GM04503 (cell line): ENCODE data around the gene CDPF1.

Source experiments
- DNase-seq: peaks from one replicate; pipeline ENCODE4 v3.0.0-alpha.2; 2012; ENCODE audit warnings: low read depth

CDPF1 gene, protein sequence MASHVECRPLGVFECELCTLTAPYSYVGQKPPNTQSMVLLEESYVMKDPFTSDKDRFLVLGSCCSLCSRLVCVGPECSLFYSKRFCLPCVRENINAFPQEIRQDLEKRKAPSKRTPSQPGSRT

DNA sequence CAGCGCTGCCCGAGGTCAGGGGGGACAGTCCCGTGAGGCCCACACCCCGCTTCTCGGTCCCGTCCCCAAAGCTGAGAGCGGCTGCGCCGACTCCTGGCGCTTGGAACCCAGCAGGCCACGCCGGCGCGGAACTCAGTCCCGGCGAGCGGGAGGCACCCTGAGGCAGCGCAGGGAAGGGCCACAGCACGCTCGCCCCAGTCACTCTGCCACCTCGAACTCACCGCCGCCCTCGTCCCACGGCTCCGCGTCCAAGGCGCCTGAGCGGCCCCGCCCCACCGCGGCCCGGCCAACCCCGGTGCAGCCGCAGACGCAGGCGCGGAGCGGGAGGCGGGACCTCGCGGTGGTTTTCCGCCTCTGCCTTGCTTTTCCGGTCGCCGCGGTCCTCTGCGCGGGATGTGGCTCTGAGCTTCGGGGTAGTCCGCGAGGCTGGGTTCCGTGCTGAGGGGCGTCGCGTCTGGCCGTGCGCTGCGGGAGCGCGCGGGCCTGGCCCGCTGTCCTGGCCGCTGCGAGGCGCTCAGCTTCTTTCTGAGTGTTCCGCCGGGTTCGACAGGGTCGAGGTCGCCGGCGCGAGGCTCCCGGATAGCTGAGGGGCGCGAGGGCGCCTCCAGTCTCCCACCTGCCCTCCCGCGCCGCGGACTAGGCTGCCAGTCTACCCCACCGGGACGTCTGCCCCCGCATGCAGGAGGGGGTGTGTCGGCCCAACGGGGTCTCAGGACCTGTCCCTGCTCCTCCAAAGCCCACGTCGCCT lies at the start of gene CDPF1:
Gene CDPF1, minus strand, starts transcription at position 259 of the 748 bp plus-strand sequence. CDS start 2,009 bp downstream, outside the sequence.
- DNase-seq, result peak; percentile 34

DNA sequence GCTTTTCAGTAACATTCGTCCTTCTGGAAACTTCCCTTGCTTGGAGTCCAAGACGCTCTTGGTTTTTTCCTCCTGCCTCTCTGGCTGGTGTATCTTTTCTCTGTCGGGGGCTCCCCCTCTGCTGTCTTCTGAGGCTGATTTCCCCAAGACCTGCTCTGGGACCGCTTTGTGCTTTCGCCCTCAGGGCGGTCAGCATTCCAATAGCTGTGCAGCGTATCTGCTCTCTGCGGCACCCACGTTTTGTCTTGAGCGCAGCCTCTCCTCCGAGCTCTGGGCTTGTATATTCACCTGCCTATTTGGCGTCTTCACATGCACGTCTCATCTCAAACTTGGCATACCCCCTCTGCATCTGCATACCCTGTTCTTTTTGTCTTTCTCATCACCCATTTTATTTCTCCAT lies 49.0 kb upstream of the CDPF1 start:
- DNase-seq, result no peak

DNA sequence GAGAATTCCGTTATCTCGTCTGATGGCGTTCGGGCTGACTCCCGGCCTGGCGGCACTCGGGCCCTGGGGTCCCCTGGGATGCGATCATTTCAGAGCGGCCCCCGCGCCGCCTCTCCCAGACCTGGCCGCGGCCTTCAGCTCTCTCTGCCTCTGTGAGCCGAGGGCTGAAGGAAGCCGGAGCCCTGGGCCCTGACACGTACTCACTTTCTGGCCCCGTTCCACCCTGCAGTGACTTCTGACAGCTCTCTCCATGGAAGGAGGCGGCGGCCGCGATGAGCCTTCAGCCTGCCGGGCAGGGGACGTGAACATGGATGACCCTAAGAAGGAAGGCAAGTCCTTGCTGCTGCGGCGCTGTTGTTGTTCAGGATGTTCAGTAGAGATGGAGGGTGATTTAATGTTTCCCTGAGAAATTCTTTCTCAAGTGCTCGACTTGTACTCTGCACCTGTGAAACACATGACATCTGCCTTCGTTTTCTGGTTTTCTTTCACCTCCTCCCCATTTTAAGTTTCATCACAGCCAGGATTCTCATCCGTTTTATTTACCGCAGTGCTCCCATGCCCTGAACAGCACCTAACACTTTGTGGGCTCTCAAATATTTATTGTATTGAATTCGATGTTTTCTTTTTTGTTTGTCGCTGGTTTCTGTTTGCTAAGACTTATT lies 47.2 kb upstream of the CDPF1 start:
- no peak for DNase-seq

DNA sequence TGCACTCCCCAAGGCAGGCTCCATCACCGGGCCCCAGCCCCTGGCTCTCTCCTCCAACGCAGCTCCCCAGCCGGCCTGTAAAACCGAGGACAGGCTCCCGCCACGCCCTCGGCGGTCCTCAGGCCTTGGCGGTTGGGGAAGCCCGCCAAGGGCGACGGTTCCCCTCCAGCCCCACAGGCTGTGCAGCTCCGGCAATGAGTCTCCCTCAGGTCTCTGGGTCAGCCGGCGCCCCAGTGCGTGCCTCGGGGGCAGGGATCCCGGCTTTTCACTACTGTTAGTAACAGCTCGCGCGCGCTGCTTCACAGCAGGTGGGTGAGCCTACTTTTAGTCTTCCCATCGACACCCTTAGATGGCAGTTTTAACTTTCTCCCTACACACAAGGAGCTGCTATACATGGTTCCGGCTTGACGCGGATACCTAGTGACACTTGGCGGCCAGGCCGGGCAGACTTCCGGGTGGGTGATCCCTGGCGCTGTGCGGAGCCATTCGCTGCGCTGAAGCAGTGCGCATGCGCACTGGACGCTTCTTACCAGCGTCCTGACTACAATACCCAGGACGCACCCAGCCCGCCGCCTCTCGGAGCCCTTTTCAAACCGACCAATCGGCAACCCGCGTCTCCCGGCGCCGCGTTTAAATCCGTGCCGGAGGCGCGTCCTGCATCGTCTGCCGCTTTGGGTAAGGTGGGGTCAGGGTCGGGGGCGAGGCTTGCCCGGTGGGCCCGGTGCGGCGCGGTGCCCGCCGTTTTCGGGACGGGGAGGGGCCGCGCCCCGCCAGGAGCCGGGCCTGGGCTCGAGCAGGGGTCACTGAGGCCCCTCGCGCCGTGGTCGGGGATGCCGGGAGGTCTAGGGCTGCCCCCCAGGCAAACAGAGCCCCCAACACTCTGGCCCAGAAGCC lies 46.4 kb upstream of the CDPF1 start, which contains the start of gene GTSE1:
Gene GTSE1, plus strand, starts transcription at position 614 of the 894 bp plus-strand sequence. CDS start 531 bp downstream, outside the sequence.
- DNase-seq, result peak; percentile 75

- DNase-seq, result no peak
Measured at GRCh38 chr22:46295277-46295971, 45.3 kb upstream of the CDPF1 start.

GRCh38 chr22:46294784-46295183 lies 44.7 kb upstream of the CDPF1 start:
- DNase-seq, result no peak

GRCh38 chr22:46293577-46294260 lies 43.6 kb upstream of the CDPF1 start:
- peak; percentile 27 for DNase-seq

GRCh38 chr22:46292732-46293131 lies 42.6 kb upstream of the CDPF1 start:
- DNase-seq, result no peak

GRCh38 chr22:46292173-46292572 lies 42.1 kb upstream of the CDPF1 start:
- DNase-seq, result no peak

DNA sequence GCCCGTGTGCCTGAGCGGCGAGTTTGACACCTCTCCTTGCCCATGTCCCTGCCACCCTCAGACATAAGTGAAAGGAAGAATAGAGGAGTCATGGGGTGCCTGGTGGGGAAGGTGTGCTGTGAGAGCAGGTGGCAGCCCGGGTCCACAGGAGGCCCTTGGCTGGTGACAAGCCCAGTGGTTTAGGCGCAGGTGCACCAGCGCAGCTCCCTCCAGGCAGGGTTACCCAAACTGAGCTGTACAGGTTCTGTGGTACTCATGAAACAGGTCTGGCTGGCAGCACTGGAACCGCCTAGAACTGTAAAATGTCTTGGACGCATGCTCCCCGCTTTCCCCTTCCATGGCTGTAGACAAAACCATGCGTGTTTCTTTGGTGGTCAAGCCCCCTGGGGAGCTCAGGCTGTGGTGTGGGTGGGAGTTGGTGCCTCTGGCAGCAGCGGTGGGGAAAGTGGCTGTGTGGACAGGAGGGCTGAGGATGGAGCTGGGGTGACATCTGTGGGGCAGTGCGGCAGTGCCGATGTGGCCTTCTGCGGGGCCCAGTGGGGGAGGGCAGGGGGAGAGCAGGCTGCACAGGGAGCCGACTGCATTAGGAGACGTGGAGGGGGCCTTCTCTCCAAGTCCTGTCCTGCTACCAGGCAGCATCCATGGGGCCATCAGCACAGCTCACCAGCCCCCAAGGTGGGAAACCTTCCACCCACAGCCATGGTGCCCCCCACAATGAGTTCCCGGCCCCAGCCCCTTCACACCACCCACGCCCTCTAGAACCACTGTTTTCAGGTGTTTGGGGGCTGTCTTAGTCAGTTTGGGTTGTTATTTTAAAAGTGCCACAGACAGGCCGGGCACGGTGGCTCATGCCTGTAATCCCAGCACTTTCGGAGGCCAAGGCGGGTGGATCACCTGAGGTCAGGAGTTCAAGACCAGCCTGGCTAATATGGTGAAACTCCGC lies 41.0 kb upstream of the CDPF1 start:
- no peak for DNase-seq

GRCh38 chr22:46290121-46290842 lies 40.2 kb upstream of the CDPF1 start:
- no peak for DNase-seq

DNA sequence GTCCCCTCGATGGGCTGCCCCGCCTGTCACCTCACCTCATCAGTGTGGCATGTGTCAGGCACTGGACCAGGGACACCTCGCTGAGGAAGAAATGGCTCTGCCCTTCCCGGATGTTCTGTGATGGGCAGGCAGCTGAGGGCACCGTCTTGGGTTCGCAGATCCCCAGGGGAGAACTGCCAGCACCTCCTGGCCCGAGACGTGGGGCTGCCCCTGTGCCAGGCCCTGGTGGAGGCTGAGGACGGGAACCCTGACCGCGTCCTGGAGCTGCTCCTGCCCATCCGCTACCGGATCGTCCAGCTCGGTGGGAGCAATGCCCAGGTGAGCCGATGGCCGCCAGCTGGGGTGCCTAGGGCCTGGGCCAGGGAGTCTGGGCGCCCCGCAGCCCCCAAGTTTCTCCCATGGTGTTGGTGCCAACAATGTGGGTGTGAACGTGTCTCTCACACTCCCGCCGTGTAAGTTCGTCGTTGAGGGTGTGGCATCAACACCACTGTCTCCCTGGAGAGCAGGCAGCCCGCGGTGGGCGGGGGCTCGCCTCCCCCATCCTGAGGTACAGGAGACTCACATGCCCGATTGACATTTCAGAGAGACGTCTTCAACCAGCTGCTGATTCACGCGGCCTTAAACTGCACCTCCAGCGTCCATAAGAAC lies 39.3 kb upstream of the CDPF1 start:
- no peak for DNase-seq

DNA sequence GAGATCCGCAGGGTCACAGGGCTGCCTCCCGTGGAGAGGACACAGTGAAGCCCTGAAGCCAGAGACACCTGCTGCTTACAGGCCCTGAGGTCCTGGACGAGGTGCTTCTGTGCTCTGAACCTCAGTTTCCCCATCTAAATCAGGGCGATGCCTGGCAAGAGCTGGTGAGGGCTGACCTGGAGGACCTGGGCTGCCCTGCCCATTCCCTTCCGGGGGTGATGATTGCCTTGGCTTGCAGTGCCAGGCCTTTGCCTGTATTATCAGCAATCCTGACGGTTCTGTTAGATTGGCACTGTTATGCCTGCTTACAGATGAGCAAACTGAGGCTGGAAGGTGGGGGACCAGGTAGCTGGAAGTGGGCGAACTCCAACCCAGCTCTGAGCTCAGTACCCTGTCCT lies 38.8 kb upstream of the CDPF1 start:
- DNase-seq, result no peak

DNA sequence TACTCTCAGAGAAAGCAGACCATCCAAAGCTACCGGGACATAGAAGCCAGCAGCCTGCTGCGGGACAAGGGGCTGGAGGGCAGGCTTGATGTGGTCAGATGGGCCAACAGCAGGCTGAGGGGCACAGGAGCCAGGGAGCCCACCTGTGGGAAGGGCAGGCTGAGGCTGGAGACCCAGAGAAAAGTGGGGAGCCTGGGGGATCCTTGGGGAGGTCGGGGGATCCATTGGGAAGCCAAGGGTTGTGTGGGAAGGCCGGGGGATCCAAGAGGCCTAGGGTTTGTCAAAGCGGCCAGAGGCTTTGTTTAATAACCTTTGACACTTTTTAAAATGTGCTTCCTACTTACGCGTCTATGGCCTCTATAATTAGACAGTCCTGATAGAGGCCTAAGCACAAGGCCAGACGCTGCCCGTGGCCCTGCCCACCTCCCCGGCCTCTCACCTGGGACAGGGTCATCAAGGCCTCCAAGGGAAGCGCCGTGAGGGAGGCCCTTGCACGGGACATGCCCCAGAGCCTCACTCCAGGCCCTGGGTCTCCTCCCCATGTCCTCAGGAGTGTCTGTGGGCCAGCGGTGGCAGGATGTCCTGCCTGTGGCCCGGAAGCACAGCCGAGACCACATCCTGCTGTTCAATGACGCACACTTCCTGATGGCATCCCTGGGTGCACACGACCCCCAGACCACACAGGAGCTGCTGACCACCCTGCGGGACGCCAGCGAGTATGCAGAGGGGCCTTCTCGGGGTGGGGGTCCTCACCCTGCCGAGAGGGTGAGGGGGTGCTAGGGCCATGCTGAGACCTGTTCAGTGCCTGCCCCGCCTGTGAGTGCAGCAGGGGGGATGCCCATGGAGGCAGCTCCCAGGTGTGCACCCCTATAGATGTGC lies 38.0 kb upstream of the CDPF1 start:
- no peak for DNase-seq

- no peak for DNase-seq
Measured at GRCh38 chr22:46286941-46287872, 37.1 kb upstream of the CDPF1 start.

DNA sequence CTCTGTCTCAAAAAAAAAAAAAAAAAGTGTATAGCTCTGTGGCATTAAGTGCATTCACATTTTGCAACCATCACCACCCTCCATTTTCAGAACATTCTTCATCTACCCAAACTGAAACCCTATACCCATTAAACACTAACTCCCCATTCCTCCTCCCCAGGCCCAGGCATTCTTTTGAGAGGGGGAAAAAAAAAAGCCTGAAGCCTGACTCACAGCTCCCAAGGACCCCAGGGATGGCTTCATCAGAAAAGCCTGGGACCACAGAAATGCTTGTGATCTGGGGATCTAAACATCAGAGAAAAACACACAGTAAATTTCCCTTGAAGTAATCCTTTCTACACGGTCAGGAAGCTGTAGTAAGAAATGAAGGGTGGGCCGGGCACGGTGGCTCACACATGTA lies 35.9 kb upstream of the CDPF1 start:
- no peak for DNase-seq
